Fibroblast of pulmonary artery (primary cell): Measurements from ENCODE around the gene SMYD3.

Source experiments
- DNase-seq: peaks from one replicate; pipeline ENCODE4 v3.0.0-alpha.2; 2010; ENCODE audit warnings: low read depth
- H3K4me3 ChIP-seq: replicated peaks from 2 replicates; pipeline ENCODE4 v1.5.1; 2011; ENCODE audit warnings: low read depth, mild to moderate bottlenecking, control low read depth, low read length, moderate library complexity
- CTCF ChIP-seq: IDR thresholded peaks from 2 replicates; pipeline ENCODE4 v1.5.1; 2011; ENCODE audit warnings: mild to moderate bottlenecking, control low read depth, low read length, inconsistent platforms; ENCODE audit errors: missing control alignments

Gene SMYD3

DNA sequence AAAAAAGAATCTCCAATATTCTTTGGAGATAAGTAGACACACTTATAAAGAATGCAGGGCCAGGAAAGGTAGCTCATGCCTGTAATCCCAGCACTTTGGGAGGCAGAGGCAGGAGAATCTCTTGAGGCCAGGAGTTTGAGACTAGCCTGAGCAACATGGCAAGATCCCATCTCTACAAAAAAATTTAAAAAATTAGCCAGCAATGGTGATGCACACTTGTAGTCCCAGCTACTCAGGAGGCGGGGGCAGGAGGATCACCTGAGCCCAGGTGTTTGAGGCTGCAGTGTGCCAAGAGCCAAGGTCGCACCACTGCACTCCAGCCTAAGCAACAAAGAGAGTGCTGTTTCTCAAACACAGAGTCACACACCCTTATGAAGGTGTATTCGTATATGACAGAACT is 385.0 kb downstream of the SMYD3 start:
- no peak for DNase-seq
- H3K4me3 ChIP-seq: no peak overlapping the region
- no peak for TF ChIP-seq CTCF

DNA sequence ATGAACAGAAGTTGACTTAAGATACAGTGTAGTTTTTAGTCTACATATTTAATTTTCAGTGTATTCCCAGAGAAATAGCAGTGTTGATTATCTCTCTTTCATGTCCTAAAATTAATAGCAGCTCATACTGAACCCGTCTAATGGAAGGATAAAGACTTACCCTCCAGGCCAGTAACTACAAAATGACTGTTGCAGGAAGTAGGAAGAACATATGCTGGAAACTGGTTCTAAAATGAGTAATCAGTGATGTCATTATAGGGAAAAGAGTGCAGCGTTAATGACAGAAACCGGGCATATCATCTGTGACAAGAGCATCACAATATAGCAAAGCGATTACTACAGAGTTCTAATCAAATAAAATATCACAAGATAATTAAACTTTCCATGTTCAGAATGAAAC is 385.5 kb downstream of the SMYD3 start:
- no peak for TF ChIP-seq CTCF
- no peak for DNase-seq

DNA sequence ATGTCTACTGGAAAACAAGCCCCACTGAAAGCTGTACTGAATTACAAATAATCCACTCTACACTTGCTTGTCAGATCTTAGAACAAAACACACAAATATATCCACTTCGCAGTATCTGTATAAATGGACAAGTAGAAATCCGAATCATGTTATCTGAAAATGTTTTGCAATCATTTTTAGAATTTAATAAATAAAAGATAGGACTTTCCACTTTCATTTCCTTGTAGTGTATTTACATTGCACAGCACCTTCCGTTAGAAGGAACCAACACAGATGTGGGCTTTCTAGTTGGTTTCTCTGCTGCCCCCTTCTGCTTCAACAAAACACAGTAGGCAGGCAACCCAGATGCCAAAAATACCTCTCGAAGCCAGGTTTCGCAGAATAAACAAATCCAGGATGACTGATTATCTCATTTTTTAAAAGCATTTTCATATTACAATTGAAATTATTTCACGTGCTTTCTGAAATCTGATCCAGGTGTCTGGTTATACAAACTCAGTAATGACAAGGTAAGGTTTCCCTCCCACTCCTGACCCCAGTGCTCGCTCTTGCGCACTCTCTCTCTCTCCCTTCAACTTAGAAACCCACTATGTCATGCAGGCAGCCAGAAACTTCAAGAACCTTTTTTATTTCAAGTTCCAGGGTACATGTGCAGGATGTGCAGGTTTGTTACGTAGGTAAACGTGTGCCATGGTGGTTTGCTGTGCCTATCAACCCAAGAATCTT is 389.9 kb downstream of the SMYD3 start:
- peak; percentile 72 for DNase-seq
- no peak overlapping the region for H3K4me3 ChIP-seq
- TF ChIP-seq CTCF: peak; percentile 63

More for the DNA sequence above, 385.5 kb downstream of the SMYD3 start:
- no peak overlapping the region for H3K4me3 ChIP-seq

DNA sequence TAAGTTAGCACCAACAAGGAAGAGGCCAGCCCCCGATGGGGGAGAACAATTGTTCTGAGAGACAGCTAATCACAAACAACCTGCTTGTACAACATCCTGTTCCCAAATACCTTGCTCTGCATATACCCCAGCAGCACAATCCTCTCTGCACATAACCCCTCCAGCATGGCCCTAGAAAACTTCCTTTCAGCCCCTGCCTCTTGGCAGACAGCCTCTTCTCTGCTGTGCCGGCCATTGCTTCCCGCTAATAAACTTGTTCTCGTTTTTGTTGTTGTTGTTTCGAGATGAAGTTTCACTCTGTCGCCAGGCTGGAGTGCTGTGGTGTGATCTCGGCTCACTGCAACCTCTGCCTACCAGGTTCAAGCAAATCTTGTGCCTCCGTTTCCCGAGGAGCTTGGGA is 392.7 kb downstream of the SMYD3 start:
- TF ChIP-seq CTCF: no peak
- no peak overlapping the region for H3K4me3 ChIP-seq

DNA sequence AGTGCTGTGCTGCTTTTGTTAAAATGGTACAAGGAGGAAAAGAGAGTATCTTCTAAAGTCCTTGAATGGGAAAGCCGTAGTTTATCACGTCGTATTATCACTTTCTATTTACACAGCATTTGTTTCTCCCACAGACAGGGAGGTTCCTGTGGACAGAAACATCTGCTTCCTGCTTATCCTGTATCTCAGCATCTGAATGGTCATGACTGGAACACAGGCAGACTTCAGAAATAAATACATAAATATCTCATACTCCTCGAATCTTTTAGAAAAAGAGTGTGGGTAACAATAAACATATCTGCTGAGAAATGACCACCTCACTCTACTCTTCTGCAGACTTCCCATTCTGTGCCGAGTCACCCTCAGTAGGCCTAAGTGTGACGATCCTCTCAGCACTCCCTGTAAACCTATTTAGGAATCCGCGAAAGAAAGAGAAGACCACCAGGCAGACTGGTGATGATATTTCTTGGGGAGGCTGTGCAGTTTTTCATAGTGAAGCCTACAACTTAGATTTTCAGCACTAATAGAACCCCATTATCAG is 393.5 kb downstream of the SMYD3 start:
- H3K4me3 ChIP-seq: no peak overlapping the region
- TF ChIP-seq CTCF: no peak

More for the DNA sequence above, 392.7 kb downstream of the SMYD3 start:
- DNase-seq: no peak

GRCh38 chr1:246111570-246111969 is 395.5 kb downstream of the SMYD3 start:
- no peak for DNase-seq
- no peak overlapping the region for H3K4me3 ChIP-seq
- TF ChIP-seq CTCF: no peak

More for the DNA sequence above, 393.5 kb downstream of the SMYD3 start:
- peak; percentile 20 for DNase-seq
